Adrenal gland (tissue), 5 donors: Measurements from ENCODE around the gene MTOR.

Experiments
- CTCF ChIP-seq, 6 experiments: fragments of 450-650 bp in 4 of 6; fragments of 200-600 bp in 2 of 6; sonication (generic) in 1 of 6; IDR thresholded peaks; 1 replicate in 5 of 6; 2 replicates in 1 of 6; pipeline versions ENCODE4 v1.5.1 to v1.8.0; 2016 to 2021; ENCODE audit warnings: antibody characterized with exemption in 6 of 6, mild to moderate bottlenecking in 2 of 6, moderate library complexity in 1 of 6
- POLR2A ChIP-seq, 2 donors: fragments of 450-650 bp; IDR thresholded peaks; one replicate each; pipeline ENCODE4 v1.6.1; 2017; ENCODE audit warnings: antibody characterized with exemption in 2 of 2, mild to moderate bottlenecking in 2 of 2, moderate library complexity in 1 of 2
- donor health status: DM: no; HTN: no; CAD: no.

DNA sequence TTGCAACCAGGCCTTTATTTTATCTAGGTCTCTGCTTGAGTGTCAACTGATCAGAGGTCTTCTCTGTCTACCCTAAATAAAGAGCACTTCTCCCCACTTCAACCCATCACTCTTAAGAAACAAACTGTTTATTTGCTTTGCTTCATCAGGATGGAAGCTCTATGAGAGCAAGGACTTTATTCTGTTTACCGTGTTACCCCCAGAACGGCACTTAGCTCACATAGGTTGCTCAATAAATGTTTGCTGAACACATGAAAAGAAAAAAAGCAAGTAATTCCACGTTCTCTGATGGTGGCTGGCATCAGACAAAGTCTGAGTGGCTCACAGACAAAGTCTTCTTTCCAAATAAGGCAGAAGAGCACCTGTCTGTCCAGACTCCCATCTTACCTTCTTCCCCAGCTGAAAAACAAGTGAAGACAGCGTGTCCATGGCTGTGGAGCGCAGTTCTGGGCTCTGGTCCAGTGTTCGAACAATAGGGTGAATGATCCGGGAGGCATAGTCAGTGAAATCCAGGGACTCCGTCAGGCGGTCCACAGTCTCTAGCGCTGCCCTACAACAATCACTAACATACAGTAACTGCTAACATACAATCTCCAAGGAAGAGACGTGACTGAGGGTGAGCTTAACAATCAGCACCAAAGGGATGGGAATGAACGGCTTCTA lies 50.3 kb downstream of the MTOR start:
- TF ChIP-seq POLR2A (IDR thresholded peaks at IDR 0.05) (no peak), CTCF (IDR thresholded peaks at IDR 0.05) (no peak)
